NCI-H2171 treated with DMSO at 0.1 percent for 48 hours (cell line): ENCODE results near the gene TSPAN9.
A peak's percentile ranks its signal among the peaks of the same experiment; 100 is the strongest.

Experiments used
- DNase-seq: peaks from one replicate; lab custom pipeline; 2025; lab: John Stamatoyannopoulos, UW

The TSPAN9 gene

GRCh38 chr12:3296409-3296701 is 219.2 kb downstream of the TSPAN9 start:
- no peak for DNase-seq

GRCh38 chr12:3298603-3299002 is 221.4 kb downstream of the TSPAN9 start:
- DNase-seq: no peak

GRCh38 chr12:3299929-3300832 is 223.0 kb downstream of the TSPAN9 start:
- DNase-seq: peak; percentile 94

GRCh38 chr12:3300833-3301401 is 223.7 kb downstream of the TSPAN9 start:
- DNase-seq: no peak

- DNase-seq: no peak
Measured at GRCh38 chr12:3302401-3303041, 225.3 kb downstream of the TSPAN9 start.

- peak; percentile 91 for DNase-seq
Measured at GRCh38 chr12:3303410-3304136, 226.4 kb downstream of the TSPAN9 start.

GRCh38 chr12:3304436-3305165 is 227.4 kb downstream of the TSPAN9 start:
- DNase-seq: no peak

- DNase-seq: no peak
Measured at GRCh38 chr12:3305464-3305863, 228.3 kb downstream of the TSPAN9 start.

GRCh38 chr12:3305904-3306619 is 228.9 kb downstream of the TSPAN9 start:
- DNase-seq: no peak

- DNase-seq: no peak
Measured at GRCh38 chr12:3307389-3307788, 230.2 kb downstream of the TSPAN9 start.

- no peak for DNase-seq
Measured at GRCh38 chr12:3308063-3308462, 230.9 kb downstream of the TSPAN9 start.

GRCh38 chr12:3308609-3309008 is 231.4 kb downstream of the TSPAN9 start:
- DNase-seq: no peak

GRCh38 chr12:3309805-3310204 is 232.6 kb downstream of the TSPAN9 start:
- DNase-seq: no peak

GRCh38 chr12:3310271-3311026 is 233.3 kb downstream of the TSPAN9 start:
- no peak for DNase-seq

GRCh38 chr12:3311027-3311402 is 233.8 kb downstream of the TSPAN9 start:
- DNase-seq: no peak

GRCh38 chr12:3311491-3312103 is 234.4 kb downstream of the TSPAN9 start:
- no peak for DNase-seq

GRCh38 chr12:3313066-3313465 is 235.9 kb downstream of the TSPAN9 start:
- DNase-seq: no peak

- peak; percentile 49 for DNase-seq
Measured at GRCh38 chr12:3313675-3314663, 236.8 kb downstream of the TSPAN9 start.

- no peak for DNase-seq
Measured at GRCh38 chr12:3315201-3315661, 238.1 kb downstream of the TSPAN9 start.
